H1 (cell line): ENCODE data around the gene CR2. TPM values are rescaled to one million over a fixed set of nuclear protein-coding genes. Genes with fewer than 3 reads are reported as not detected.

ENCODE experiments used
- KDM5A ChIP-seq: fragments of 200-600 bp; IDR thresholded peaks from 2 replicates; pipeline ENCODE4 v1.7.1; 2012; ENCODE audit warnings: mild to moderate bottlenecking, low read length, inconsistent platforms, mixed read lengths
- polyA plus RNA-seq, 7 experiments: library from polyadenylated mRNA; depleted of rRNA in 3 of 7; stranded (reverse) in 5 of 7; unstranded in 2 of 7; fragments of >200 nt in 5 of 7; fragments of 200-250 nt in 2 of 7; gene quantifications; 1 replicate in 5 of 7; 2 replicates in 1 of 7; 4 replicates in 1 of 7; pipeline versions ENCODE4 v1.2.1 to v1.2.3, GENCODE V29; 2011 to 2013; ENCODE audit warnings: missing spikeins in 2 of 7, mixed read lengths in 2 of 7
- total RNA-seq: library from RNA; stranded (reverse); fragmentation: NEBNext Ultra II Directional; extraction: Animal tissue kit (Norgen Biotek cat#: 25700); gene quantifications from 2 replicates; pipeline ENCODE4 v1.2.1, GENCODE V29; 2021

Gene CR2
- total and polyA plus RNA-seq, 2 of the 8 experiments (the other 6 are each of a cell fraction or from before 2014, with no cell fraction given): 1.7 to 3.0 TPM

DNA sequence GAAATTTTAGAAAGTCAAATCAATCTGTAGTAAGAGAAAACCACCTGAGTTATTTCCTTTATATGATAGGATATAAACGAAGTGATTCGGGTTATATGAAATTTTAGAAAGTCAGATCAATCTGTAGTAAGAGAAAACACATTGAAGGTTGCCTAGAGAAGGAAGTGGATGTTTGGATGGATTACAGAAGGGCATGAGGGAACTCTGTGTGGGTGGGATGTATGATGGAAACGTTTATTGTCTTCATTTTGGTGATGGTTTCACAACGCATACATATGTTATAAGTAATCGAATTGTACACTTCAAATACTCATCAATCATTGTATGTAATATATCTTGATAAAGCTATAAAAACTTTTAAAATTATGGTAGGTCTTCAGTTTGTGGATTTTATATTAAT, 46.9 kb downstream of the CR2 start (continued):
- no peak for TF ChIP-seq KDM5A
- TF ChIP-seq, all 59 proteins: peak for 0
